NCI-H510A (cell line): ENCODE measurements around the gene MYO1H.
"Not testable (repeated sequence)": the region's sequence is repeated elsewhere in the genome, so short reads cannot be mapped to it uniquely, and the experiment has no call there.

Source experiments
- DNase-seq: peaks from one replicate; lab custom pipeline; 2025; lab: John Stamatoyannopoulos, UW

MYO1H gene

DNA sequence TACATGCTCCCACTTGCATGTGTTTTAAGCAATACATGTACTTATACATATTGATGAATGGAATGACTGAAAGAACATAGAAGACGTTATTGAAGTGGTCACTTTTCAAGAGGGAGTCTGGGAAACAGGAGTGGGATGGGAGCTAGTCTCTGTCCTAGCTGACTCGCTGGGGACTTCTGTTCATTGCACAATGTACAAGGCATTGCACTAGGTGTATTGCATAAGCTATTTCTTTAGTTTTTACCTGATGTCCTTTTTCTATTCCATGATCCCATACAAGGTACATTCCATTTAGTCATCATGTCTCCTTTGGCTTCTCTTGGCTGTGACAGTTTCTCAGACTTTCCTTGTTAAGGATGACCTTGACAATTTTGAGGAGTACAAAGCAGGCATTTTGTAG is 4.0 kb upstream of the MYO1H start:
- DNase-seq, result no peak

DNA sequence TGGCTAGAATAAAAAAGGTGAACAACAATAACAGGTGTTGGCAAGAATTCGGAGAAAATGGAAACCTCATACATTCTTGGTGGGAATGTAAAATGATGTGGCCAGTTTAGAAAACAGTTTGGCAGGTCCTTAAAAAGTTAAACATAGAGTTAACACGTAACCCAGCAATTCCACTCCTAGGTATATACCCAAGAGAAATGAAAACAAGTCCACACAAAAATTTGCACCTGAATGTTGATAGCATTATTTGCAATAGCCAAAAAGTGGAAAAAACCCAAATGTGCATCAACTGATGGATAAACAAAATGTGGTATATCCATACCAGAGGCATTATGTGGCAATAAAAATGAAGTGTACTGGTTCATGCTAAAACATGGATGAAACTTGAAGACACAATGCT is 2.3 kb upstream of the MYO1H start:
- no peak for DNase-seq

DNA sequence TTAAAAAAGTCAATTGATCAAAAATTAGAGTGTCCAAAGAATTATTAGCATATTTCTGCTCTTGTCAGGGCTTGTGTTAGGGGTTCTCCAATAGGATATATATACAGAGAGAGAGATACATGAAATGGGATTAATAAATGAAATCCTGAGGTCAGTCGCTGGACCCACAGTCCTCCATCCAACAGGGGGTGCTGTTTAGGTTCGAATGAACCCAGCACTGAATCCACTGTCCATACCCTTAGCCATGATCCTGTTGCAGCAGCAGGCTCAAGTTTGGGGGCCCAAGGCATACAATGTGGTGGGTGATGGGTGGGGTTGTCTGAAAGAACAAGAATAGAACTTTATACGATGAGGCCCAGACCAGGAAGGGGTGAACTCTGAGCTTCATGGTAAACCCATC is 780 bp upstream of the MYO1H start:
- no peak for DNase-seq

DNA sequence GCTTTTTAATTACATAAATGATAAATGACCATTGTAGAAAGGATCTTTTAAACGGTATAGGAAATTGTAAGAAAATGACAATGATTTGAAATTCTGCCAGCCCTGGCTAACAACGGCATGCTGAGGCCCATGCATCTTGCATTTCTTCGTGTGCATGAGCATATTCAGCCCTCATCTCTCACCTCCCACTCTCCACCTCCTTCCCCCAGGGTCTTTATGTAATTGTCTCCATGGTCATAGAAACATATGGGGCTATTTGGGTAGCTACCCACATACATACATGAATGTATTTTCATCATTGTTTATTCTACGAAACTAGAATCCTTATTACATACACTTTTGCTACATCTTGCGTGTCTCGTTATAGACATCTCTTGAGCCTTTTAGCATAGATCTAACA is 4.5 kb downstream of the MYO1H start:
- DNase-seq, result no peak

- no peak for DNase-seq
Measured at GRCh38 chr12:109356577-109356976, 8.9 kb downstream of the MYO1H start.

DNA sequence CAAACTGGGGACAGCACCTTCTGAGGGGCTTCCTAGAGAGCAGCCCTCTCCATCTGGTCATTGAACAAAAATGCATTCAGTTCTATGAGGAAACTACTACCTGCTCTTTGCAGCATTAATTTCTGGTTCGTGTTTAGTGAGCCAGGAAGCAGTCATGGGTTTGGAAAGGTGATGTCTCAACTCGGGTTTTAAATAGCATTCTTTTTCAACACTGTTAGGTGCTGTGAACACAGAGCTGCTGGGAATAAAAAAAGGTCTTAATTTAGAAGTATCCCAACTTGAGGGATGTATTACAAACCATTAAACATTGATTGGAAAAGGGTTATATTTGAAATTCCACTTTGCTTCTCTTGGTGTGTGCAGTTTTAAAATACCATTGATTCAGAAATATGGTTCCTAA is 9.3 kb downstream of the MYO1H start:
- no peak for DNase-seq

GRCh38 chr12:109358154-109358869 is 10.6 kb downstream of the MYO1H start:
- no peak for DNase-seq

DNA sequence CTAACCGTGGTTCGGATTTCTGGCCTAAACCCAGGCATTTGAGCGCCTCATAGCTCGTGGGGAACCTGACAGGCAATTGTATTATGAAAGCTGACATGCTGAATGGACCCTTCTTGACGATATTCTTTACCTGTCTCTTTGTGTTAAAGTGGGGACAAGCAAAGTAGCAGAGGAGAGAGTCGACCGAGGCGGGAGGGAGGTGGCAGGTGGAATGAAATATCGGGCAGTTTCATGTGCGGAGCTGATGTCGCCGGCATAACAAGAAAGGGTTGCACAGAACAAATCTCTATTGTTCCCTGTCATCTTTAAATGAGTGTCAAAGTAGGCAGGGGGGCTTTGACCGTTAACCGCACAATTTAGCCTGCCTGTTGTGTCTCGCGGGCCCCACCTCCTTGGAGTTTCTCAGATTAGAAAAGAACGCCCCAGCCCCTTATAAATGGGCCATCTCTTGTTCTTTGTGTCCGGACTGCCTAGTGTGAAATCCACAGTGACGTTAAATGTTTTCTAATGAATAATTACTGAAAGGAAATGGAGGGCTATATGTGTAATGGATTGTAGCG is 11.5 kb downstream of the MYO1H start:
- no peak for DNase-seq

DNA sequence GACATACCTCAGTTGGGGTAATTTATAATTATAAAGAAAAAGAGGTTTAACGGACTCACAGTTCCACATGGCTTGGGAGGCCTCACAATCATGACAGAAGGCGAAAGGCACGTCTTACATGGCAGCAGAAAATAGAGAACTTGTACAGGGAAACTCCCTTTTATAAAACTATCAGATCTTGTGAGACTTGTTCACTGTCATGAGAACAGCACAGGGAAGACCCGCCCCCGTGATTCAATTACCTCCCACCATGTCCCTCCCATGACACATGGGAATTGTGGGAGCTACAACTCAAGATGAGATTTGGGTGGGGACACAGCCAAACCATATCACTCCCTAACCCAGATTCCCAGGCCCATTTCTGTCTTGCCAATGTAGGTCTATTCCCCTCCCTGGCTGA is 22.1 kb downstream of the MYO1H start:
- no peak for DNase-seq

GRCh38 chr12:109377139-109377685 is 29.5 kb downstream of the MYO1H start:
- DNase-seq, result no peak

- DNase-seq, result no peak
Measured at GRCh38 chr12:109378569-109378968, 30.9 kb downstream of the MYO1H start.

GRCh38 chr12:109382031-109382430 is 34.3 kb downstream of the MYO1H start:
- DNase-seq, result no peak

GRCh38 chr12:109383240-109383639 is 35.5 kb downstream of the MYO1H start:
- DNase-seq, result no peak

- DNase-seq, result no peak
Measured at GRCh38 chr12:109385339-109386058, 37.8 kb downstream of the MYO1H start.

DNA sequence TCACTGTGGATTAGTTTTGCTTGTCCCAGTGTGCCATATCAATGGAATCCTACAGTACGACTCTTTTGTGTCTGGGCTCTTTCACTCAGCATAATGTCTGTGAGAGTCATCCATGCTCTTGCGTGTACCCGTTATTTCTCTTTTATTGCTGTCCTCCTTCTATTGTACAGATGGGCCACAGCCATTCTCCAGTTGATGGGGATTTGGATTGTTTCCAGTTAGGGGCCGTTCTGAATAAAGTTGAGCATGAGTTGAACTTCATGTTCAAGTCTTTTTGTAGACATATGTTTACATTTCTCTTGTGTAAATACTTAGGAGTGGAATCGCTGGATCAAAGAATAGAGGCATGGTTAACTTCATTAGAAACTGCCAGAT is 38.3 kb downstream of the MYO1H start:
- DNase-seq, result no peak

DNA sequence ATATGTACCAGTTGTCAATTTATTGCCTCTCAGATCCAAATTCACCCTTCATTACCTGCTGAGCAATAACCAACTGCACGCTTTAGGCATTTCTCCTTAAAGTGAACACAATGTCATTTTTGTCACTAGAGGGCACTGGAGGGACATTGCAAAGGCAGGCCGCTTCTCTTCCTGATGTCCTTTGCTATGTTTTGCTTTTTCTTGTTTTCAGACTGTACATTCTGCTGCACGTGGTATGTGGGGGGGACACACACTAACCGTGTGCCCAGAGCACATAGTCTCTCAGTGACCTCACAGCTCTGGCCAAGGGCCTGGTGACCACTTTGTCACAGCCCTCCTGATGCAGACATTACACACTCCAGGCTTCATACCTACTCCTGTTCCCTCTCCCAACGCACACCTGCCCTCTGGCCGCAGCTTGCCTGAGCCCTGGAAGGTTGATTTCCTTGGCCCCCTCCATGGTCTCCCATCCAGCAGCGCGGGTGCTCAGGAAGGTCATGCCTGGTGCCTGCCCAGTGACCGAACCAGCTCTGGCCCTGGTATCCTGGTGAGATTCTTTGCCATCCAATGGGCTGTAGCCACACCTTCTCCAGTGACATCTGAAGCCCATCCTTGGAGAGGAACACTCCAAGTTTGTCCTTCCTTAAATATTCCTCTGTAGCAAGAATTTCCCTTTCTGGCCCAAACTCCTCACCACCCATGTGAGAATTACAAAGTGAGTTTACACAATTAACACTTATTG is 39.9 kb downstream of the MYO1H start:
- DNase-seq, result no peak

DNA sequence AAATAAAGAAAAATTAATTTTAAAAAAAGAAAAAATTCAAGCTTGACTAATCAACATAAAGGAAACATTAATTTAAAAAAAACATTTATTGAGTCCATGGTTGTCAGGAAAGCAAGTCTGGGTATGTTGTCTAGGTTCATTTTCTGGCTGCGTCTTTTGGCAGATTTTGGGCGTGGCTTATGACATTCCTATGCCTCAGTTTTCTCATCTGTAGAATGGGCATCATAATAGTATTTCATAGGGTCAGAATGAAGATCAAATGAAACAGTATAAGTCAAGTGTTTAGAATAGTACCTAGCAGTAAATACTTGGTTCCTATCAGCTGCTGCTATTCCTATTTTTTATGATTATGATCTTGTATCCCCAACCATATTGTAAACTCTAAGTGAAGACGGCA is 40.5 kb downstream of the MYO1H start:
- DNase-seq, result no peak

DNA sequence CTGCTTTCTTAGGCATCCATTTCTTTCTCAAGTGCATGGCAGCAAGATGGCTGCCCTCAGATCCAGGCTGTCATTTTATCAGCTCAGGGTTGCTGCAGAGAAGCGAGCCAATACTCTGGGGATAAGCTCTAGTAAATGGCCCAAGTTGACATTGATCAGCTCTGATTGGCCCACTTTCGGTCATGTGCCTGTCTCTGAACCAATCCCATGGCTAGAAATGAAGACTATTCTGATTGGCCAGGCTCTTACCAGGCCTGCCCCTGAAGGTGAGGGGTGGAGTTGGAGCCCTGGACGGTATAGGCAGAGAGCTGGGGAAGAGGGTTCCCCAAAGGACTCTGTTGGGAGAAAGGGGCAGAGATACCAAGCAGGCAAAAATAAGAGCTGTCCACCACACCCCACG is 41.4 kb downstream of the MYO1H start:
- no peak for DNase-seq

DNA sequence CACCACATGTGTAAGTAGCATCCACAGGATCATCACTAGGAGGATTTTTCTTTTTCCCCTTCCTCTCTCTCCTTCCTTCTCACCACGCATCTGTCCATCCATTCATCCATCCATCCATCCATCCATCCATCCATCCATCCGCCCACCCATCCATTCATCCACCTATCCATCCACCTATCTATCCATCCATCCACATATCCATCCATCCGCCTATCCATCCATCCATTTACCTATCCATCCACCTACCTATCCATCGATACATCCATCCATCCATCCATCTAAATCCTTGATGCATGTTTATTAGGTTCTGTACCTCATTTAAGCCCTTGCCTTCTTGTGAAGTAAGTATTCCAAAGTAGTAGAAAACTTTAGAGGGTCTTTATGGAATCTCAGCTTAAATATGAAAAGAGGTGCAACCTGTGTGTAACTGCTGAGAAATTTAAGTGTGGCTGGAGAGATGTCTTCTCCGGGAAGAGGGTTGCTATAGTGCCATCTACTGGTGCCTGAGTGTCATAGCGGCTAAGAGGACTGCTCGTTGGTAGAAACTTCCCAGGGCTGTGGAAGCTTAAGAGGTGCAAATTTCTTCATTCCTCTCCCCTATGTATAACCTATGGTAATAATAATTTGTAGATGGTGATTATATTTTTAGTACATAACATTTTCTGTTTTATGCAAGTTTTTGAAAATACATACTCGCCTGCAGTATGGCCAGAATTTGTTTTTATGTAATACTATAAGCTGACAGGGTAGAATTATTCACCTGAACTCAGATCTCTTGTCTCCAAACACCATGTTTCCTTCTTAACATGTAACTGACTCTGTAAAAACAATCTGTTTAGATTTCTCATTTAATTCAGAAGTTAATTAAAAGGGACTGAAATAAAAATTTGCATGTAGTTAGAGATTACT is 46.0 kb downstream of the MYO1H start:
- DNase-seq, result no peak

DNA sequence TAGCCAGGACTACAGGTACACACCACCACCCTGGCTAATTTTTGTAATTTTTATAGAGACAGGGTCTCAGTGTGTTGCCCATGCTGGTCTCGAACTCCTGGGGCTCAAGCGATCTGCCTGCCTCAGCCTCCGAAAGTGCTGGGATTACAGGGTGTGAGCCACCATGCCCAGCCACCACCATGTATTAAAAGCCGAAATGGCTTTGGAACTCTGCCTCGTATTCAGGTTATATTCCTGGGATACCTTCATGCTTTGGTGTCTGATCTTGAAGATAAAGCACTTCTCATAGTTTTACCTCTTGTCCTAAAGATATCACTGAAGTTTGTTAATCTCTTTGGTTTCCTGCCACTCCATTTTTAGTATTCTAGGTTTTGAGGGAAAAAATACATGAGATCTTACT is 47.2 kb downstream of the MYO1H start:
- no peak for DNase-seq

GRCh38 chr12:109404841-109405240 is 57.1 kb downstream of the MYO1H start:
- DNase-seq, result not testable (repeated sequence)
